ENCODE results near the gene CRIM1.

CRIM1 gene

DNA sequence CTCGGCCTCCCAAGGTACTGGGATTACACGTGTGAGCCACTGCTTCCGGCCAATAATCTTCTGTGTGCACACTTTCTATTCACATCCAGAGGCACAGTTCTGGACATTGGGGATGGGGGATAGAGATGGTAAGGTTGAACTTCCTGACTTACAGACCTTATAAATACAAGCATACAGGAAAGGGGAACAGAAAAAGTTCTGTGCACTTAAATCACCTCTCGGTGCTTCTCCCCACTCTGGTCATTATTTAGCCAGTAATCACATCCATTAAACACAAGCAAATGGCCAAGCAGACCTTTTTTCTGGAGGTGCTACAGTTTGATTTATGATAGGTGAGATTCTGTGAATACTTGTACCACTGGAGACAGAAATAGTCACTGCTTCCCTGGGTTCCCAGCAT lies 110.6 kb downstream of the CRIM1 start:
- TF ChIP-seq POLR2AphosphoS5 (IDR thresholded peaks at IDR 0.05; ENCODE audit: low read depth, low read length) (no peak), SIN3A (IDR thresholded peaks at IDR 0.05; ENCODE audit: borderline replicate concordance, insufficient read depth, low read length) (no peak), FOXP2 (optimal IDR thresholded peaks at IDR 0.05; ENCODE audit: borderline replicate concordance, extremely low read depth, extremely low read length, insufficient read depth) (no peak), TAF1 (IDR thresholded peaks at IDR 0.05; ENCODE audit: borderline replicate concordance, insufficient read depth, low read length) (no peak)
- TF ChIP-seq, protein P1, sequence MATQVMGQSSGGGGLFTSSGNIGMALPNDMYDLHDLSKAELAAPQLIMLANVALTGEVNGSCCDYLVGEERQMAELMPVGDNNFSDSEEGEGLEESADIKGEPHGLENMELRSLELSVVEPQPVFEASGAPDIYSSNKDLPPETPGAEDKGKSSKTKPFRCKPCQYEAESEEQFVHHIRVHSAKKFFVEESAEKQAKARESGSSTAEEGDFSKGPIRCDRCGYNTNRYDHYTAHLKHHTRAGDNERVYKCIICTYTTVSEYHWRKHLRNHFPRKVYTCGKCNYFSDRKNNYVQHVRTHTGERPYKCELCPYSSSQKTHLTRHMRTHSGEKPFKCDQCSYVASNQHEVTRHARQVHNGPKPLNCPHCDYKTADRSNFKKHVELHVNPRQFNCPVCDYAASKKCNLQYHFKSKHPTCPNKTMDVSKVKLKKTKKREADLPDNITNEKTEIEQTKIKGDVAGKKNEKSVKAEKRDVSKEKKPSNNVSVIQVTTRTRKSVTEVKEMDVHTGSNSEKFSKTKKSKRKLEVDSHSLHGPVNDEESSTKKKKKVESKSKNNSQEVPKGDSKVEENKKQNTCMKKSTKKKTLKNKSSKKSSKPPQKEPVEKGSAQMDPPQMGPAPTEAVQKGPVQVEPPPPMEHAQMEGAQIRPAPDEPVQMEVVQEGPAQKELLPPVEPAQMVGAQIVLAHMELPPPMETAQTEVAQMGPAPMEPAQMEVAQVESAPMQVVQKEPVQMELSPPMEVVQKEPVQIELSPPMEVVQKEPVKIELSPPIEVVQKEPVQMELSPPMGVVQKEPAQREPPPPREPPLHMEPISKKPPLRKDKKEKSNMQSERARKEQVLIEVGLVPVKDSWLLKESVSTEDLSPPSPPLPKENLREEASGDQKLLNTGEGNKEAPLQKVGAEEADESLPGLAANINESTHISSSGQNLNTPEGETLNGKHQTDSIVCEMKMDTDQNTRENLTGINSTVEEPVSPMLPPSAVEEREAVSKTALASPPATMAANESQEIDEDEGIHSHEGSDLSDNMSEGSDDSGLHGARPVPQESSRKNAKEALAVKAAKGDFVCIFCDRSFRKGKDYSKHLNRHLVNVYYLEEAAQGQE (IDR thresholded peaks at IDR 0.05; ENCODE audit: insufficient read depth in 1 of 2, low read depth in 2 of 2, low read length in 2 of 2): no peak

DNA sequence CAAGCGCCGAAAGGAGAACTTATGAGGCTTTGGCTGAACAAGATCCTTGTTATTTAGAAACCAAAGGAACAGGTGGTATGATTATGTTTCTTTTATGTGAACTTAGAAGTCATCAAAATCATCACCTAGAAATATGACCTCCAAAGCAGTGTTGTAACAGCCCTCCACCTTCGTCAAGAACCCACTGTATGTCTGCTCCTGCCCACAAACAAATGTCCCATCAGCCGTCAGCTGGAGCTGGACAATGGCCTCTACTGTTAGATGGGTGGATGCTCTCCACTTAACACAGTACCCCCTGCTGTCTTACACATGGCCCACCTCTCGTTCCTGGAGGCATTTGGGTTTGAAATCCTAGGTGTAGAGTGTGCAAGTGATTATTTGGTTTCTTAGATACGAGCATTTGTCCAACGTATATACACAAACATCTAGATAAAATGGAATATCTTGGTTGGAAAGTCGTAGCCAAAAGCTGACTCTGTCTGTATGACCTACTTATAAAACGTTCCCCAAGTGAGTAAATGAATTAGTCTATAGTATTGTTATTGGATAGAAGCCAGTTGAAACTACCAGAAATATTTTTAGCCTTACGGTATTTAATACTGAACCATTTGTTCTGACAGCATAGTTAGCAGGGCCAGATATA lies 113.0 kb downstream of the CRIM1 start:
- TF ChIP-seq, protein P1 (IDR thresholded peaks at IDR 0.05; ENCODE audit: insufficient read depth in 1 of 2, low read depth in 2 of 2, low read length in 2 of 2): no peak
- no peak for TF ChIP-seq SIN3A (IDR thresholded peaks at IDR 0.05; ENCODE audit: borderline replicate concordance, insufficient read depth, low read length)
- TF ChIP-seq FOXP2 (optimal IDR thresholded peaks at IDR 0.05; ENCODE audit: borderline replicate concordance, extremely low read depth, extremely low read length, insufficient read depth): no peak
- no peak for TF ChIP-seq POLR2AphosphoS5 (IDR thresholded peaks at IDR 0.05; ENCODE audit: low read depth, low read length)
- TF ChIP-seq TAF1 (IDR thresholded peaks at IDR 0.05; ENCODE audit: borderline replicate concordance, insufficient read depth, low read length): no peak

DNA sequence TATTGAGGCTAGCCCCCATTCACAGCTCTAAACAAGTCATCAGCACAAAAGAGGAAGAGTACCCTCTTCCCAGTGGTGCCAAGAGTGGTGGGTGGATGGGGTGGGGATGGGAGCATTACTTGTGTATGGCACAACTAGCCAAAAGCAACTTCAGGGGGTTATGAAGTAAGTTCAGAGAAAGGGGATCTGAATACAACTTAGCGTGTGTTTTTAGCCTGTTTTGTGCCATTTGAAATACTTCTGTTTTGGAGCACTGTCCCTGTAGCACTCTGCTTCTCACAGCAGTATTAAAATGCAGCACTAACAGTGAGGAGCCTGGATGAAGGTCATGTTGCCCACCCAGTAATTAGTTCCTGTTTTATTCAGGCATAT lies 113.5 kb downstream of the CRIM1 start:
- TF ChIP-seq, protein P1 (IDR thresholded peaks at IDR 0.05; ENCODE audit: insufficient read depth in 1 of 2, low read depth in 2 of 2, low read length in 2 of 2): no peak
- TF ChIP-seq FOXP2 (optimal IDR thresholded peaks at IDR 0.05; ENCODE audit: borderline replicate concordance, extremely low read depth, extremely low read length, insufficient read depth) (no peak), SIN3A (IDR thresholded peaks at IDR 0.05; ENCODE audit: borderline replicate concordance, insufficient read depth, low read length) (no peak), POLR2AphosphoS5 (IDR thresholded peaks at IDR 0.05; ENCODE audit: low read depth, low read length) (no peak), TAF1 (IDR thresholded peaks at IDR 0.05; ENCODE audit: borderline replicate concordance, insufficient read depth, low read length) (no peak)

DNA sequence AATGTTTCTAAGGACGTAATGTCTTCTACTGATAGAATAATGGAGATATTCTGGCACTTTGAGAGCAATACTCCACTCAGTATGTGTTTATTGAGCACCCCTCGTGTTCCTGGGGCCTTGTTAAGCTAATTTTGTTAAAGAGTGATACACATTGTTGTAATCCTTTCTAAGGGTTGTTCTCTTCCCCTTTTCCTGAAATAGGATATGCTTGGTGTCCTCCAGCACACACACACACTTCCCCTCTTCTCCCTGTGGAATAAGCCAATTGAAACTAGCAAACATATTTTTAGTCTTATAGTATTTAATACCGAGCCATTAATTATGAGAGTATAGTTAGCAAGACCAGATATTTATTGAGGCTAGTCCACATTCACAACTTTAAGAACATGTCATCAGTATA lies 114.1 kb downstream of the CRIM1 start:
- TF ChIP-seq FOXP2 (optimal IDR thresholded peaks at IDR 0.05; ENCODE audit: borderline replicate concordance, extremely low read depth, extremely low read length, insufficient read depth) (no peak), TAF1 (IDR thresholded peaks at IDR 0.05; ENCODE audit: borderline replicate concordance, insufficient read depth, low read length) (no peak), SIN3A (IDR thresholded peaks at IDR 0.05; ENCODE audit: borderline replicate concordance, insufficient read depth, low read length) (no peak), POLR2AphosphoS5 (IDR thresholded peaks at IDR 0.05; ENCODE audit: low read depth, low read length) (no peak)
- TF ChIP-seq, protein P1 (IDR thresholded peaks at IDR 0.05; ENCODE audit: insufficient read depth in 1 of 2, low read depth in 2 of 2, low read length in 2 of 2): no peak
